Measurements from ENCODE around the gene MICAL3. TPM values are rescaled to one million over a fixed set of nuclear protein-coding genes. Genes with fewer than 3 reads are reported as not detected.

Gene MICAL3
- total and polyA plus RNA-seq, 2 of the 8 experiments (the other 6 are each of a cell fraction or from before 2014, with no cell fraction given), result 8.3 to 41.8 TPM

DNA sequence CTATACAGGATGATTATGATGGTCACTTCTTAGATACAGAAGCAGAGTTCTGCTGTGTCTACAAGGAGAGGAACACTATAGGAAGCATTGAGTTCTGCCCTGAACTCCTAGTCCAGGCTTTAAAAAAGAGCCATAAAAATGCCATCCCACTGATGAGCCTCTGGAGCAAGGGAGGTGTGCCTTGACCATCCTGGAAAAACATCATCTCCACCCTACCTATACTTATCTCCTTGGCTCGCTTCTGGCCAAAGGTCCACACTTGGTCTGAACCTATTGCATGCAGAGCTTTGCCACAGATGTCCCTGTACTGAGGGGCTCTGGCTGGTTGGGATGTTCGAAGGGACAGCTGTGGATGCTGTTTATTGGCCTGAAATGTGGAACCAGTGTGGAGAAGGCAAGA is 49.1 kb upstream of the MICAL3 start:
- peaks cover 2% of the 10 kb centered on the region; the same call in 1 of the 2 replicates for H3K23me2 ChIP-seq (ENCODE audit: low read depth, low read length)
- no peak overlapping the region for H2BK20ac ChIP-seq (ENCODE audit: low read length)
- no peaks in the 10 kb centered on the region for H3K4me1 ChIP-seq (replicated peaks in 1 of 4; ENCODE audit: control insufficient read depth in 3 of 4, insufficient read depth in 4 of 4, low read length in 3 of 4)
- H2AK5ac ChIP-seq (ENCODE audit: low read depth, low read length), result no peak overlapping the region
- H3K4ac ChIP-seq (replicated peaks; ENCODE audit: insufficient read length, low read depth, low read length), result no peak overlapping the region
- 85% methylated on average over 2 of the region's 2 CpGs; no CpG with 5 or more reads in 1 of the 2 experiments for WGBS, 2 experiments (ENCODE audit: extremely low coverage in 1 of 2, insufficient coverage in 1 of 2, insufficient read length in 1 of 2, insufficient replicate concordance in 2 of 2, low coverage in 1 of 2, low lambda C conversion rate in 2 of 2, missing lambda C conversion rate in 1 of 2)
- peaks cover 0 to 4% of the 10 kb centered on the region in 2 experiments; a peak in 3 of 4 replicates for H3K79me2 ChIP-seq (ENCODE audit: control insufficient read depth in 1 of 2, insufficient read depth in 2 of 2, low read length in 2 of 2)
- H2BK120ac ChIP-seq (replicated peaks; ENCODE audit: low read depth, low read length), result no peak overlapping the region
- no peak for FAIRE-seq
- no peak for DNase-seq (ENCODE audit: low read depth in 1 of 2, low spot score in 2 of 2)
- H4K91ac ChIP-seq (replicated peaks; ENCODE audit: insufficient read length, low read length), result no peak overlapping the region
- no peaks in the 10 kb centered on the region for H3K79me1 ChIP-seq (ENCODE audit: low read depth, low read length)
- H2BK5ac ChIP-seq (ENCODE audit: low read depth, low read length), result no peak overlapping the region
- no peak overlapping the region for H4K8ac ChIP-seq (ENCODE audit: extremely low read depth, insufficient read depth, low read length)
- H3K4me3 ChIP-seq (ENCODE audit: extremely low read depth in 1 of 4, insufficient read depth in 2 of 4, low read depth in 3 of 4, low read length in 4 of 4), result no peak overlapping the region
- no peak overlapping the region for H2AFZ ChIP-seq (ENCODE audit: low read length)
- H3K27ac ChIP-seq (ENCODE audit: low read depth, low read length), result no peak overlapping the region
- CTCF ChIA-PET (ENCODE audit: partially characterized antibody), result interaction anchor here (0.6 to 11.5 kb wide), 9 partner anchors 9 to 323 kb away, joined by 4 to 163 read pairs (median 20); no protein-coding TSS in a partner anchor
- H3K27me3 ChIP-seq (replicated peaks in 1 of 4; ENCODE audit: control insufficient read depth in 3 of 4, extremely low read depth in 1 of 4, insufficient read depth in 3 of 4, low read length in 3 of 4), result no peaks in the 10 kb centered on the region; a peak in 1 of 7 replicates
- no peak overlapping the region for H4K5ac ChIP-seq (ENCODE audit: insufficient read length, low read depth, low read length)
- no peaks in the 10 kb centered on the region for H3K9me3 ChIP-seq (ENCODE audit: insufficient read depth in 2 of 2, low read depth in 1 of 2, low read length in 1 of 2)
- H3K23ac ChIP-seq (ENCODE audit: insufficient read length), result no peak overlapping the region
- POLR2A ChIA-PET (ENCODE audit: partially characterized antibody), result interaction anchor here (0.5 kb wide), 1 partner anchor 306 kb away, joined by 3 read pairs; no protein-coding TSS in a partner anchor
- H3K14ac ChIP-seq (ENCODE audit: insufficient read length), result no peak overlapping the region
- no peaks in the 10 kb centered on the region for H3K36me3 ChIP-seq (ENCODE audit: control insufficient read depth in 2 of 4, insufficient read depth in 4 of 4, low read length in 3 of 4)
- no peak overlapping the region for H3K4me2 ChIP-seq (ENCODE audit: insufficient read depth in 1 of 2, low read depth in 2 of 2, low read length in 2 of 2)
- H4K20me1 ChIP-seq (replicated peaks in 1 of 2; ENCODE audit: control insufficient read depth in 1 of 2, insufficient read depth in 2 of 2, low read length in 2 of 2), result no peaks in the 10 kb centered on the region
- H2BK12ac ChIP-seq (ENCODE audit: low read depth, low read length), result no peak overlapping the region
- H2BK15ac ChIP-seq (ENCODE audit: low read length), result no peak overlapping the region
- H3K9ac ChIP-seq (replicated peaks in 1 of 4; ENCODE audit: extremely low read depth in 1 of 4, low read depth in 3 of 4, low read length in 3 of 4), result no peak overlapping the region
- H3K56ac ChIP-seq (replicated peaks; ENCODE audit: insufficient read length, low read depth, low read length), result no peak overlapping the region
- H3K18ac ChIP-seq (ENCODE audit: extremely low read depth, low read length), result no peak overlapping the region
- TF ChIP-seq, protein P1, sequence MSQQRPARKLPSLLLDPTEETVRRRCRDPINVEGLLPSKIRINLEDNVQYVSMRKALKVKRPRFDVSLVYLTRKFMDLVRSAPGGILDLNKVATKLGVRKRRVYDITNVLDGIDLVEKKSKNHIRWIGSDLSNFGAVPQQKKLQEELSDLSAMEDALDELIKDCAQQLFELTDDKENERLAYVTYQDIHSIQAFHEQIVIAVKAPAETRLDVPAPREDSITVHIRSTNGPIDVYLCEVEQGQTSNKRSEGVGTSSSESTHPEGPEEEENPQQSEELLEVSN (IDR thresholded peaks at IDR 0.05), result no peak
- no peak for TF ChIP-seq KDM1A (IDR thresholded peaks at IDR 0.05; ENCODE audit: borderline replicate concordance, low read length)
- TF ChIP-seq CTBP2 (IDR thresholded peaks at IDR 0.05; ENCODE audit: borderline replicate concordance, insufficient read depth, insufficient read length, low read length), result no peak
- no peak for TF ChIP-seq RNF2 (IDR thresholded peaks at IDR 0.05; ENCODE audit: borderline replicate concordance, low read depth, low read length, missing control alignments, poor library complexity, severe bottlenecking)
- TF ChIP-seq, protein P2, sequence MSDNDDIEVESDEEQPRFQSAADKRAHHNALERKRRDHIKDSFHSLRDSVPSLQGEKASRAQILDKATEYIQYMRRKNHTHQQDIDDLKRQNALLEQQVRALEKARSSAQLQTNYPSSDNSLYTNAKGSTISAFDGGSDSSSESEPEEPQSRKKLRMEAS (IDR thresholded peaks at IDR 0.05), result no peak
- TF ChIP-seq SIN3A (conservative IDR thresholded peaks at IDR 0.05 in 1 of 2, IDR thresholded peaks at IDR 0.05 in 1 of 2; ENCODE audit: low read depth in 1 of 2, low read length in 2 of 2), result no peak
- TF ChIP-seq SAP30 (IDR thresholded peaks at IDR 0.05; ENCODE audit: insufficient read depth, insufficient replicate concordance, low read length), result no peak
- TF ChIP-seq HDAC6 (IDR thresholded peaks at IDR 0.05; ENCODE audit: low read depth, low read length), result no peak
- TF ChIP-seq TAF1 (IDR thresholded peaks at IDR 0.05; ENCODE audit: low read depth, low read length), result no peak
- TF ChIP-seq FOSL1 (IDR thresholded peaks at IDR 0.05; ENCODE audit: insufficient read depth, low read depth, low read length), result no peak
- no peak for TF ChIP-seq SRF (IDR thresholded peaks at IDR 0.05; ENCODE audit: low read depth, low read length)
- no peak for TF ChIP-seq CBX8 (IDR thresholded peaks at IDR 0.05; ENCODE audit: borderline replicate concordance, low read depth, low read length)
